OCI-LY7 (cell line): ENCODE measurements around the gene KLLN. TPM values are rescaled to one million over a fixed set of nuclear protein-coding genes. Genes with fewer than 3 reads are reported as not detected.
A peak's percentile ranks its signal among the peaks of the same experiment; 100 is the strongest.

Experiments
- BruUV-seq: library from RNA; stranded (reverse); fragments of 400-500 nt; replicated peaks from 2 replicates; lab custom pipeline; 2021; lab: Mats Ljungman, UMichigan
- CTCF ChIA-PET: fragments of 300-600 bp; sonication (Branson Sonifier 250); formaldehyde crosslinking; loops from one replicate; lab custom pipeline; 2022; ENCODE audit warnings: antibody characterized with exemption; ENCODE audit not compliant: unreplicated experiment; lab: Charles Lee
- POLR2A ChIA-PET: fragments of 300-600 bp; sonication (Branson Sonifier 250); formaldehyde crosslinking; loops from one replicate; lab custom pipeline; 2022; ENCODE audit warnings: antibody characterized with exemption; lab: Charles Lee
- DNase-seq: peaks from one replicate; pipeline ENCODE4 v3.0.0-alpha.2; 2015; ENCODE audit warnings: low spot score
- H2AFZ ChIP-seq: fragments of 200-600 bp; sonication (generic), shearing (Covaris generic); 2 replicates; pipeline ENCODE4 v1.6.1; 2014; ENCODE audit warnings: mild to moderate bottlenecking, antibody characterized with exemption, low read length, moderate library complexity
- H3K27ac ChIP-seq: fragments of 200-600 bp; sonication (generic); 2 replicates; pipeline ENCODE4 v1.5.1; 2014; ENCODE audit warnings: mixed run types, low read depth, mild to moderate bottlenecking, moderate library complexity, low read length, inconsistent platforms; ENCODE audit not compliant: poor library complexity, severe bottlenecking
- H3K36me3 ChIP-seq: fragments of 200-600 bp; sonication (generic); 2 replicates; pipeline ENCODE4 v1.6.1; 2014; ENCODE audit warnings: mild to moderate bottlenecking, antibody characterized with exemption, low read length, moderate library complexity, mixed read lengths; ENCODE audit not compliant: insufficient read depth
- H3K4me1 ChIP-seq: fragments of 200-600 bp; sonication (generic); 2 replicates; pipeline ENCODE4 v1.5.1; 2014; ENCODE audit warnings: mild to moderate bottlenecking, low read length; ENCODE audit not compliant: insufficient read depth, poor library complexity, severe bottlenecking
- H3K4me2 ChIP-seq: fragments of 200-600 bp; sonication (generic); 2 replicates; pipeline ENCODE4 v1.6.1; 2014; ENCODE audit warnings: mild to moderate bottlenecking, low read length
- H3K4me3 ChIP-seq: fragments of 200-600 bp; sonication (generic); 2 replicates; pipeline ENCODE4 v1.5.1; 2014; ENCODE audit warnings: mild to moderate bottlenecking, low read depth, low read length; ENCODE audit not compliant: poor library complexity, severe bottlenecking
- H3K79me2 ChIP-seq: fragments of 200-600 bp; sonication (generic); 2 replicates; pipeline ENCODE4 v1.6.1; 2016; ENCODE audit warnings: low read depth, mild to moderate bottlenecking, low read length, moderate library complexity, mixed read lengths; ENCODE audit not compliant: insufficient read depth
- H3K9me2 ChIP-seq: fragments of 200-600 bp; sonication (generic); 2 replicates; pipeline ENCODE4 v1.6.1; 2016; ENCODE audit warnings: mild to moderate bottlenecking, low read length, mixed read lengths; ENCODE audit not compliant: insufficient read depth
- H3K9me3 ChIP-seq: fragments of 200-600 bp; sonication (generic); 2 replicates; pipeline ENCODE4 v1.6.1; 2014; ENCODE audit warnings: mild to moderate bottlenecking, mixed run types, low read length, mixed read lengths
- H4K20me1 ChIP-seq: fragments of 200-600 bp; sonication (generic); 2 replicates; pipeline ENCODE4 v1.6.1; 2014; ENCODE audit warnings: mild to moderate bottlenecking, antibody characterized with exemption, low read length, moderate library complexity, mixed read lengths; ENCODE audit not compliant: insufficient read depth
- EZH2phosphoT487 ChIP-seq: fragments of 200-600 bp; sonication (generic); IDR thresholded peaks from 2 replicates; pipeline ENCODE4 v1.6.1; 2018; ENCODE audit warnings: low read depth, borderline replicate concordance, mild to moderate bottlenecking, mixed run types, antibody characterized with exemption, low read length, moderate library complexity, mixed read lengths
- intact Hi-C: fragments of 100-400 bp; cut with micrococcal nuclease; formaldehyde crosslinking; loops from one replicate; pipeline ENCODE4 v1.10.0; 2022; ENCODE audit not compliant: unreplicated experiment
- total RNA-seq, 2 experiments: library from RNA; depleted of rRNA in 1 of 2; stranded (reverse); fragments of >200 nt in 1 of 2; shearing (Covaris generic) in 1 of 2; gene quantifications; 2 replicates each; pipeline ENCODE4 v1.2.3, GENCODE V29; 2014 to 2022
- TF ChIP-seq, protein P1 (sequence below): fragments of 200-600 bp; sonication (generic); conservative IDR thresholded peaks from 2 replicates; pipeline ENCODE4 v1.5.1; 2014; ENCODE audit warnings: mild to moderate bottlenecking, antibody characterized with exemption, low read length, moderate library complexity, mixed read lengths

Gene KLLN
- total RNA-seq, 2 experiments from 2014 or later, result 3.8 to 5.5 TPM

DNA sequence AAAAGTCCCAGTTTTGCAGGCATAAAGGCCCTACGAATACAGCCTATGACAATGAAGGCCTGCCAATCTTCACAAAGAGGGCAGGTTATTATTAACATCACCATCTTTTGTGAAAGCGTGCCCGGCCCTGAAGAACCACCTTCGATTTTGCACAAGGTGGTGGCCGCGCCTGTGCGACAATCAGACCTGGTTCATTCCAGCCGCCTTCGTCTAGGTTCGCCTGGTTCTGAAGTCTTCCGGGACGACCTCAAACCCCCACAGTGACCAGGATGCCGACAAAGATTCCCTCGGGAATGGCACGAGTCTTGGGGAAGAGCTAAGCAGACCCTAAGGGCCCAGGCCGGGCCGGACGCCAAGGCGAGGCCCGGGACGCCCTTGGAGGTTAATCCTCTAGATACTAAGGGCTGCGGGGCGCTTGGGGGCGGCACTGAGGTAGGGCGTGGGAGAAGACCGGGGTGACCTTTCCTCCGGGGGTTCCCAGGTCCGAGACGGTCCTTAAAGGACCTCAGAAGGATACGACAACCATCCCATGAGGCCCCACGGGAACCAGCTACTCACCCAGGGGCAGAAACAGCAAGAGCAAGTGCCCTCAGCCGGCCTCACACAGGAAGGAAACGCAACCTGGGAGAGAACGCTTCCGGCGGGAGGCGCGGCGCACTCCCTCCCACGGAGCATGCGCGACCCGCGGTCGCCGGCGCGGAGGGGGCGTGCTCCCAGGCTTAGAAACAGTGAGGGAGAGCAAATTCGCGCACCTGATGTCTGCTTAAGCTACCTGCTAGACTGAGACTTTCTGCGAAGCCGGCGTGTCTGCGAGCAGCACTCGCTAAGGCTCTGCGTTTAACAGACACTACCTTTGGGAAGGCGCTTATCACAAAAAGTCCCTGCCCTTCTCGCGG, 45.5 kb downstream of the KLLN start, which contains the start of gene ATAD1:
ATAD1 (minus strand) TSS at position 618 of the 896 bp plus-strand sequence. CDS start 3,627 bp downstream, outside the sequence.
- POLR2A ChIA-PET, result interaction anchor here (0.8 to 3.6 kb wide), 9 partner anchors 10 to 568 kb away, joined by 3 to 18 read pairs (median 5); partner anchors contain the start of genes KLLN and PTEN
- H4K20me1 ChIP-seq, result peaks cover 17% of the 10 kb centered on the region; the same call in 1 of the 2 replicates
- peak within 1 kb of the TSS; percentile 86 for H3K4me3 ChIP-seq
- H3K79me2 ChIP-seq, result peaks cover 50% of the 10 kb centered on the region
- H3K9me2 ChIP-seq, result no peaks in the 10 kb centered on the region
- CTCF ChIA-PET, result interaction anchor here (0.8 kb wide), 1 partner anchor 40 kb away, joined by 4 read pairs; no protein-coding TSS in a partner anchor
- H3K9me3 ChIP-seq, result 0 out of 2 replicates have a peak, but pooled peaks cover 3% of the 10 kb centered on the region
- DNase-seq, result peak; percentile 93
- peaks cover 25% of the 10 kb centered on the region for H3K36me3 ChIP-seq
- TF ChIP-seq EZH2phosphoT487, result no peak
- TF ChIP-seq, protein P1, sequence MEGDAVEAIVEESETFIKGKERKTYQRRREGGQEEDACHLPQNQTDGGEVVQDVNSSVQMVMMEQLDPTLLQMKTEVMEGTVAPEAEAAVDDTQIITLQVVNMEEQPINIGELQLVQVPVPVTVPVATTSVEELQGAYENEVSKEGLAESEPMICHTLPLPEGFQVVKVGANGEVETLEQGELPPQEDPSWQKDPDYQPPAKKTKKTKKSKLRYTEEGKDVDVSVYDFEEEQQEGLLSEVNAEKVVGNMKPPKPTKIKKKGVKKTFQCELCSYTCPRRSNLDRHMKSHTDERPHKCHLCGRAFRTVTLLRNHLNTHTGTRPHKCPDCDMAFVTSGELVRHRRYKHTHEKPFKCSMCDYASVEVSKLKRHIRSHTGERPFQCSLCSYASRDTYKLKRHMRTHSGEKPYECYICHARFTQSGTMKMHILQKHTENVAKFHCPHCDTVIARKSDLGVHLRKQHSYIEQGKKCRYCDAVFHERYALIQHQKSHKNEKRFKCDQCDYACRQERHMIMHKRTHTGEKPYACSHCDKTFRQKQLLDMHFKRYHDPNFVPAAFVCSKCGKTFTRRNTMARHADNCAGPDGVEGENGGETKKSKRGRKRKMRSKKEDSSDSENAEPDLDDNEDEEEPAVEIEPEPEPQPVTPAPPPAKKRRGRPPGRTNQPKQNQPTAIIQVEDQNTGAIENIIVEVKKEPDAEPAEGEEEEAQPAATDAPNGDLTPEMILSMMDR, result peak; percentile 28; the same call in 1 of the 2 replicates
- peak within 1 kb of the TSS; percentile 83 for H2AFZ ChIP-seq
- peaks cover 28% of the 10 kb centered on the region for H3K4me1 ChIP-seq
- H3K27ac ChIP-seq, result peak within 1 kb of the TSS; percentile 79
- no TSS peak for BruUV-seq
- intact Hi-C loops, result loop anchor here (1.0 to 5.0 kb wide), 5 partner anchors 44 to 1174 kb away; partner anchors contain the start of genes FAS and STAMBPL1
- H3K4me2 ChIP-seq, result peak within 1 kb of the TSS; percentile 76

DNA sequence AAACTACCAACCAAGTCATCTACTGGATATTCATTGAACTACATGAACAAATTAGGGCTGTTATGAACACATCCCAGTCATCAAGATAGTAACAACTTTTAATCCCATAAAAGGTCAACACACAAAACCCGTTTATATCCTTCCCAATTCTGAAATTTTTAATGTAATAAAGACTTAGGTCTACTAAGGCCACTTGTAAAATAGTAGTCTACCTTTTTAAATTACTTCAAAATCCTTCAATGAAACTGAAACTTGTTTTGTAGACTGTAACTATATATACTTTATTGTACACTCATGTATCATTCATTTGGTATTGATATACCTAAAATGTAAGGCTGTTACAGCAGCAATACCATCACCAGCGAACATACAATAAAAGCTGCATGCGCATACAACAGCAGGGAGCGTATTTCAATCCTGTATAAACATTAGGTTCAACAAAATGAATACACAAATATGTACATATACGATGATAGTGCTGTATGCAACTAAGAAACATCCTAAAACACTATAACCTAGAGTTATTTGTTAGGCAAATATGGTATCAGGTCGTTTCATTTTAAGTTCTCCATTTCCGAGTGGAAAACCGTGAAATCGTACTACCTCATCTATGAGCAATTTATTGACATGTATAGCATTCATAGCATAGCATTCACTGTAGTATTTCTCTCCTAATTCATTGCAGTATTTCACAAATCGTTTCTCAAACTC, 46.3 kb downstream of the KLLN start:
- Histone ChIP-seq H3K4me3 (peak overlapping the region; percentile 86), H3K4me2 (peak overlapping the region; percentile 76), H2AFZ (peak overlapping the region; percentile 83; the same call in 1 of the 2 replicates), H4K20me1 (peaks cover 17% of the 10 kb centered on the region; the same call in 1 of the 2 replicates), H3K4me1 (peaks cover 28% of the 10 kb centered on the region), H3K9me2 (no peaks in the 10 kb centered on the region), H3K79me2 (peaks cover 58% of the 10 kb centered on the region), H3K9me3 (0 out of 2 replicates have a peak, but pooled peaks cover 3% of the 10 kb centered on the region), H3K36me3 (peaks cover 33% of the 10 kb centered on the region), H3K27ac (peak overlapping the region; percentile 79)
- no peak for DNase-seq
- ChIA-PET POLR2A (interaction anchor here (3.4 to 3.6 kb wide), 2 partner anchors 11 to 569 kb away, joined by 17 to 18 read pairs; no protein-coding TSS in a partner anchor), CTCF (no interaction called here)
- TF ChIP-seq, protein P1, result no peak
- no peak for TF ChIP-seq EZH2phosphoT487
- intact Hi-C loops, result loop anchor here (5.0 kb wide), 3 partner anchors 295 to 1175 kb away; partner anchors contain the start of genes FAS and STAMBPL1
- no TSS peak for BruUV-seq
